Measurements from ENCODE around the gene RARRES2. TPM values are rescaled to one million over a fixed set of nuclear protein-coding genes. Genes with fewer than 3 reads are reported as not detected.

The RARRES2 gene
- total RNA-seq, 2 experiments from 2014 or later = not detected

GRCh38 chr7:150326657-150327268 is 14.7 kb downstream of the RARRES2 start:
- Histone ChIP-seq H3K9me2 (ENCODE audit: insufficient read depth, low read length) (no peaks in the 10 kb centered on the region), H3K27ac (ENCODE audit: low read depth, low read length, poor library complexity, severe bottlenecking) (no peak overlapping the region), H3K36me3 (ENCODE audit: insufficient read depth, low read length) (no peaks in the 10 kb centered on the region), H3K4me2 (ENCODE audit: low read length) (no peak overlapping the region), H3K9me3 (ENCODE audit: low read length) (no peaks in the 10 kb centered on the region), H3K4me3 (ENCODE audit: low read depth, low read length, poor library complexity, severe bottlenecking) (no peak overlapping the region), H3K79me2 (ENCODE audit: insufficient read depth, low read depth, low read length) (no peaks in the 10 kb centered on the region), H2AFZ (ENCODE audit: low read length) (no peak overlapping the region), H3K4me1 (ENCODE audit: insufficient read depth, low read length, poor library complexity, severe bottlenecking) (no peaks in the 10 kb centered on the region), H4K20me1 (ENCODE audit: insufficient read depth, low read length) (no peaks in the 10 kb centered on the region)
- intact Hi-C loops (cut with micrococcal nuclease; ENCODE audit: unreplicated experiment) = no loop called here
- no peak for DNase-seq (ENCODE audit: low spot score)
- POLR2A ChIA-PET = interaction anchor here (0.7 kb wide), 1 partner anchor 710 kb away, joined by 4 read pairs; no protein-coding TSS in a partner anchor
- CTCF ChIA-PET (ENCODE audit: unreplicated experiment) = no interaction called here
- no peak for TF ChIP-seq CTCF (conservative IDR thresholded peaks at IDR 0.05; ENCODE audit: low read length)
- no peak for TF ChIP-seq EZH2phosphoT487 (IDR thresholded peaks at IDR 0.05; ENCODE audit: borderline replicate concordance, low read depth, low read length)
- no TSS peak for BruUV-seq (replicated peaks)

GRCh38 chr7:150325901-150326300 is 15.5 kb downstream of the RARRES2 start:
- H3K4me2 ChIP-seq (ENCODE audit: low read length) = no peak overlapping the region
- no peaks in the 10 kb centered on the region for H4K20me1 ChIP-seq (ENCODE audit: insufficient read depth, low read length)
- no peaks in the 10 kb centered on the region for H3K36me3 ChIP-seq (ENCODE audit: insufficient read depth, low read length)
- no peaks in the 10 kb centered on the region for H3K9me3 ChIP-seq (ENCODE audit: low read length)
- no peaks in the 10 kb centered on the region for H3K4me1 ChIP-seq (ENCODE audit: insufficient read depth, low read length, poor library complexity, severe bottlenecking)
- H2AFZ ChIP-seq (ENCODE audit: low read length) = no peak overlapping the region
- intact Hi-C loops (cut with micrococcal nuclease; ENCODE audit: unreplicated experiment) = no loop called here
- no TSS peak for BruUV-seq (replicated peaks)
- no peak for DNase-seq (ENCODE audit: low spot score)
- no peak for TF ChIP-seq CTCF (conservative IDR thresholded peaks at IDR 0.05; ENCODE audit: low read length)
- TF ChIP-seq EZH2phosphoT487 (IDR thresholded peaks at IDR 0.05; ENCODE audit: borderline replicate concordance, low read depth, low read length) = no peak
- no peaks in the 10 kb centered on the region for H3K9me2 ChIP-seq (ENCODE audit: insufficient read depth, low read length)
- no peak overlapping the region for H3K4me3 ChIP-seq (ENCODE audit: low read depth, low read length, poor library complexity, severe bottlenecking)
- H3K27ac ChIP-seq (ENCODE audit: low read depth, low read length, poor library complexity, severe bottlenecking) = no peak overlapping the region
- H3K79me2 ChIP-seq (ENCODE audit: insufficient read depth, low read depth, low read length) = no peaks in the 10 kb centered on the region
- ChIA-PET CTCF (ENCODE audit: unreplicated experiment) (no interaction called here), POLR2A (interaction anchor here (0.7 kb wide), 1 partner anchor 710 kb away, joined by 4 read pairs; no protein-coding TSS in a partner anchor)

GRCh38 chr7:150325110-150325611 is 16.3 kb downstream of the RARRES2 start:
- no peaks in the 10 kb centered on the region for H4K20me1 ChIP-seq (ENCODE audit: insufficient read depth, low read length)
- H3K9me3 ChIP-seq (ENCODE audit: low read length) = no peaks in the 10 kb centered on the region
- H3K9me2 ChIP-seq (ENCODE audit: insufficient read depth, low read length) = no peaks in the 10 kb centered on the region
- ChIA-PET POLR2A (no interaction called here), CTCF (ENCODE audit: unreplicated experiment) (no interaction called here)
- no peaks in the 10 kb centered on the region for H3K79me2 ChIP-seq (ENCODE audit: insufficient read depth, low read depth, low read length)
- no peak overlapping the region for H3K4me3 ChIP-seq (ENCODE audit: low read depth, low read length, poor library complexity, severe bottlenecking)
- H3K4me1 ChIP-seq (ENCODE audit: insufficient read depth, low read length, poor library complexity, severe bottlenecking) = no peaks in the 10 kb centered on the region
- no peak overlapping the region for H2AFZ ChIP-seq (ENCODE audit: low read length)
- no peak overlapping the region for H3K4me2 ChIP-seq (ENCODE audit: low read length)
- no TSS peak for BruUV-seq (replicated peaks)
- TF ChIP-seq EZH2phosphoT487 (IDR thresholded peaks at IDR 0.05; ENCODE audit: borderline replicate concordance, low read depth, low read length) (no peak), CTCF (conservative IDR thresholded peaks at IDR 0.05; ENCODE audit: low read length) (no peak)
- intact Hi-C loops (cut with micrococcal nuclease; ENCODE audit: unreplicated experiment) = no loop called here
- no peak overlapping the region for H3K27ac ChIP-seq (ENCODE audit: low read depth, low read length, poor library complexity, severe bottlenecking)
- no peak for DNase-seq (ENCODE audit: low spot score)
- H3K36me3 ChIP-seq (ENCODE audit: insufficient read depth, low read length) = no peaks in the 10 kb centered on the region

Measured in OCI-LY7 (cell line).